ENCODE results near the gene SECTM1. TPM values are rescaled to one million over a fixed set of nuclear protein-coding genes. Genes with fewer than 3 reads are reported as not detected.

Gene SECTM1
- total RNA-seq, 1 donor from 2014 or later, result 0.27 TPM

- Histone ChIP-seq H3K4me3 (ENCODE audit: insufficient read depth, low read depth, low read length) (no peak overlapping the region), H2AFZ (ENCODE audit: low read depth, low read length) (no peak overlapping the region), H3K27ac (ENCODE audit: low read depth, low read length) (no peak overlapping the region), H3K4me2 (ENCODE audit: low read length) (no peak overlapping the region), H3K27me3 (ENCODE audit: insufficient read depth, low read length) (peaks cover 2% of the 10 kb centered on the region), H4K20me1 (ENCODE audit: insufficient read depth, low read length) (no peaks in the 10 kb centered on the region), H3K4me1 (ENCODE audit: insufficient read depth, low read length) (peaks cover 13% of the 10 kb centered on the region), H3K36me3 (ENCODE audit: insufficient read depth, low read length) (no peaks in the 10 kb centered on the region), H3K9me3 (ENCODE audit: insufficient read depth, low read depth, low read length) (no peaks in the 10 kb centered on the region), H3K9ac (ENCODE audit: low read length) (no peak overlapping the region), H3K79me2 (ENCODE audit: insufficient read depth, low read length) (no peaks in the 10 kb centered on the region)
- Mint-ChIP-seq H3K27ac (ENCODE audit: unreplicated experiment) (no peak overlapping the region), H3K4me1 (ENCODE audit: low read depth, unreplicated experiment) (peaks cover 3% of the 10 kb centered on the region), H3K9me3 (ENCODE audit: unreplicated experiment) (no peaks in the 10 kb centered on the region), H3K27me3 (ENCODE audit: low read depth, unreplicated experiment) (peaks cover 28% of the 10 kb centered on the region), H3K4me3 (ENCODE audit: unreplicated experiment) (no peak overlapping the region), H3K36me3 (ENCODE audit: low read depth, unreplicated experiment) (no peaks in the 10 kb centered on the region)
- DNase-seq (ENCODE audit: low read depth) (no peak), FAIRE-seq (no peak)
- TF ChIP-seq, protein P1, sequence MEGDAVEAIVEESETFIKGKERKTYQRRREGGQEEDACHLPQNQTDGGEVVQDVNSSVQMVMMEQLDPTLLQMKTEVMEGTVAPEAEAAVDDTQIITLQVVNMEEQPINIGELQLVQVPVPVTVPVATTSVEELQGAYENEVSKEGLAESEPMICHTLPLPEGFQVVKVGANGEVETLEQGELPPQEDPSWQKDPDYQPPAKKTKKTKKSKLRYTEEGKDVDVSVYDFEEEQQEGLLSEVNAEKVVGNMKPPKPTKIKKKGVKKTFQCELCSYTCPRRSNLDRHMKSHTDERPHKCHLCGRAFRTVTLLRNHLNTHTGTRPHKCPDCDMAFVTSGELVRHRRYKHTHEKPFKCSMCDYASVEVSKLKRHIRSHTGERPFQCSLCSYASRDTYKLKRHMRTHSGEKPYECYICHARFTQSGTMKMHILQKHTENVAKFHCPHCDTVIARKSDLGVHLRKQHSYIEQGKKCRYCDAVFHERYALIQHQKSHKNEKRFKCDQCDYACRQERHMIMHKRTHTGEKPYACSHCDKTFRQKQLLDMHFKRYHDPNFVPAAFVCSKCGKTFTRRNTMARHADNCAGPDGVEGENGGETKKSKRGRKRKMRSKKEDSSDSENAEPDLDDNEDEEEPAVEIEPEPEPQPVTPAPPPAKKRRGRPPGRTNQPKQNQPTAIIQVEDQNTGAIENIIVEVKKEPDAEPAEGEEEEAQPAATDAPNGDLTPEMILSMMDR (IDR thresholded peaks at IDR 0.05; ENCODE audit: insufficient read depth, low read depth, low read length), result no peak
- TF ChIP-seq EZH2 (IDR thresholded peaks at IDR 0.05; ENCODE audit: insufficient read depth, low read length), result no peak
These were observed 31.0 kb downstream of the SECTM1 start for GRCh38 chr17:82302568-82302963.

GRCh38 chr17:82301916-82302567 is 31.5 kb downstream of the SECTM1 start:
- Mint-ChIP-seq H3K36me3 (ENCODE audit: low read depth, unreplicated experiment) (no peaks in the 10 kb centered on the region), H3K27ac (ENCODE audit: unreplicated experiment) (no peak overlapping the region), H3K4me1 (ENCODE audit: low read depth, unreplicated experiment) (peaks cover 3% of the 10 kb centered on the region), H3K4me3 (ENCODE audit: unreplicated experiment) (no peak overlapping the region), H3K27me3 (ENCODE audit: low read depth, unreplicated experiment) (peaks cover 33% of the 10 kb centered on the region), H3K9me3 (ENCODE audit: unreplicated experiment) (no peaks in the 10 kb centered on the region)
- Histone ChIP-seq H4K20me1 (ENCODE audit: insufficient read depth, low read length) (no peaks in the 10 kb centered on the region), H2AFZ (ENCODE audit: low read depth, low read length) (no peak overlapping the region), H3K27ac (ENCODE audit: low read depth, low read length) (no peak overlapping the region), H3K79me2 (ENCODE audit: insufficient read depth, low read length) (no peaks in the 10 kb centered on the region), H3K4me3 (ENCODE audit: insufficient read depth, low read depth, low read length) (no peak overlapping the region), H3K9me3 (ENCODE audit: insufficient read depth, low read depth, low read length) (no peaks in the 10 kb centered on the region), H3K27me3 (ENCODE audit: insufficient read depth, low read length) (peaks cover 2% of the 10 kb centered on the region), H3K4me1 (ENCODE audit: insufficient read depth, low read length) (peaks cover 18% of the 10 kb centered on the region), H3K4me2 (ENCODE audit: low read length) (no peak overlapping the region), H3K36me3 (ENCODE audit: insufficient read depth, low read length) (no peaks in the 10 kb centered on the region), H3K9ac (ENCODE audit: low read length) (no peak overlapping the region)
- TF ChIP-seq, protein P1 (IDR thresholded peaks at IDR 0.05; ENCODE audit: insufficient read depth, low read depth, low read length), result no peak
- TF ChIP-seq EZH2 (IDR thresholded peaks at IDR 0.05; ENCODE audit: insufficient read depth, low read length), result no peak
- FAIRE-seq (no peak), DNase-seq (ENCODE audit: low read depth) (no peak)

DNA sequence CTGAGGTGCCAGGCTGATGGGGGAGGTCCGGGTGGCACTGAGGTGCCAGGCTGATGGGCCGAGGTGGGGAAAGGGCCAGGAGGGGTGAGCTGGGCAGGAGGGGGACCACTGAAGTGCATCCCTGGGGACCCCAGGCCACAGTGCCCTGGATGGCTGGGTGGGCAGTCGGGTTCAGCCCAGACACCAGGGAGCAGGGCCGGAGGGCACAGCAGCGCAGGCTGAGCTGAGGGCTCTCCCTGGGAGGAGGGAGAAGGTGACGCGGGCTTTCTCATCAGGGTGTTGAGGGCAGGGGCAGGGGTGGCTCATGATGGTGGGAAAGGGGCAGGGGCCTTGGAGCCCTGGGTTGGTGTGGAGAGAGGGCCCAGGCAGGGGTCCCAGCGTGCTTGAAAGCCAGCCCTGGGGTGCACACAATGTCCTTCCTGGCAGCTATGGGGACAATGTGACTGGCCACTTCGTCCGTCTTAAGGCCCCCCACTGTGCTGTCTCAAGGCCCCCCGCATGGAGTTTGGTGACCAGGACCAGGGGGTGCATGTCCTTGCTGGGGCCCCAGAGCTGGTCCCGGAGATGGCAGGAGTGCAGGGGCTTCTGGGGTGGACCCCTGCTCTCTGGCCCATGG is 32.2 kb downstream of the SECTM1 start:
- H3K4me3 ChIP-seq (ENCODE audit: insufficient read depth, low read depth, low read length), result no peak overlapping the region
- no peak overlapping the region for H2AFZ ChIP-seq (ENCODE audit: low read depth, low read length)
- H3K4me1 ChIP-seq (ENCODE audit: insufficient read depth, low read length), result peaks cover 21% of the 10 kb centered on the region
- H3K27ac Mint-ChIP-seq (ENCODE audit: unreplicated experiment), result no peak overlapping the region
- H3K36me3 Mint-ChIP-seq (ENCODE audit: low read depth, unreplicated experiment), result no peaks in the 10 kb centered on the region
- H3K79me2 ChIP-seq (ENCODE audit: insufficient read depth, low read length), result no peaks in the 10 kb centered on the region
- peaks cover 2% of the 10 kb centered on the region for H3K27me3 ChIP-seq (ENCODE audit: insufficient read depth, low read length)
- no peaks in the 10 kb centered on the region for H3K36me3 ChIP-seq (ENCODE audit: insufficient read depth, low read length)
- DNase-seq (ENCODE audit: low read depth) (no peak), FAIRE-seq (no peak)
- no peak overlapping the region for H3K9ac ChIP-seq (ENCODE audit: low read length)
- TF ChIP-seq, protein P1 (IDR thresholded peaks at IDR 0.05; ENCODE audit: insufficient read depth, low read depth, low read length), result no peak
- no peak for TF ChIP-seq EZH2 (IDR thresholded peaks at IDR 0.05; ENCODE audit: insufficient read depth, low read length)
- peaks cover 3% of the 10 kb centered on the region for H3K4me1 Mint-ChIP-seq (ENCODE audit: low read depth, unreplicated experiment)
- peaks cover 30% of the 10 kb centered on the region for H3K27me3 Mint-ChIP-seq (ENCODE audit: low read depth, unreplicated experiment)
- H3K4me3 Mint-ChIP-seq (ENCODE audit: unreplicated experiment), result no peak overlapping the region
- no peak overlapping the region for H3K27ac ChIP-seq (ENCODE audit: low read depth, low read length)
- no peaks in the 10 kb centered on the region for H4K20me1 ChIP-seq (ENCODE audit: insufficient read depth, low read length)
- H3K9me3 ChIP-seq (ENCODE audit: insufficient read depth, low read depth, low read length), result no peaks in the 10 kb centered on the region
- no peak overlapping the region for H3K4me2 ChIP-seq (ENCODE audit: low read length)
- H3K9me3 Mint-ChIP-seq (ENCODE audit: unreplicated experiment), result no peaks in the 10 kb centered on the region
